DND-41 (cell line): ENCODE results near the gene MYH3.

ENCODE experiments used
- ATAC-seq: fragments of 200-7000 bp; cut with Tn5 transposase; 3 replicates; pipeline ENCODE4 v1.9.1; 2021; ENCODE audit warnings: low read depth; ENCODE audit not compliant: insufficient read depth
- DNase-seq: peaks from one replicate; pipeline ENCODE4 v3.0.0-alpha.2; 2020
- H2AFZ ChIP-seq: 2 replicates; pipeline ENCODE4 v1.6.0; 2012; ENCODE audit warnings: low read depth, low read length
- H3K27ac ChIP-seq: 2 replicates; pipeline ENCODE4 v1.5.1; 2012; ENCODE audit warnings: low read length, inconsistent platforms
- H3K27me3 ChIP-seq: fragments of 200-600 bp; sonication (generic); 2 replicates; pipeline ENCODE4 v1.6.0; 2012; ENCODE audit warnings: low read length, mild to moderate bottlenecking, inconsistent platforms; ENCODE audit not compliant: insufficient read depth, poor library complexity
- H3K36me3 ChIP-seq: 2 replicates; pipeline ENCODE4 v1.5.1; 2012; ENCODE audit warnings: low read length, inconsistent platforms; ENCODE audit not compliant: insufficient read depth
- H3K4me1 ChIP-seq: 2 replicates; pipeline ENCODE4 v1.5.1; 2012; ENCODE audit warnings: mild to moderate bottlenecking, low read length; ENCODE audit not compliant: insufficient read depth
- H3K4me2 ChIP-seq: 2 replicates; pipeline ENCODE4 v1.6.0; 2012; ENCODE audit warnings: mild to moderate bottlenecking, moderate library complexity, low read length, inconsistent platforms; ENCODE audit not compliant: insufficient read depth
- H3K4me3 ChIP-seq, 2 experiments: fragments of 200-600 bp in 1 of 2; shearing (Covaris generic) in 1 of 2; 2 replicates each; pipeline ENCODE4 v1.5.1; 2012 to 2016; ENCODE audit warnings: inconsistent platforms in 2 of 2, low read length in 2 of 2, mild to moderate bottlenecking in 2 of 2, low read depth in 1 of 2, moderate library complexity in 1 of 2
- H3K79me2 ChIP-seq: 2 replicates; pipeline ENCODE4 v1.6.0; 2012; ENCODE audit warnings: low read length, inconsistent platforms; ENCODE audit not compliant: insufficient read depth
- H3K9ac ChIP-seq: 2 replicates; pipeline ENCODE4 v1.6.0; 2012; ENCODE audit warnings: low read depth, mild to moderate bottlenecking, inconsistent platforms, low read length, moderate library complexity
- H3K9me3 ChIP-seq: 2 replicates; pipeline ENCODE4 v1.5.1; 2012; ENCODE audit warnings: low read length, moderate library complexity, mild to moderate bottlenecking, inconsistent platforms; ENCODE audit not compliant: insufficient read depth, severe bottlenecking
- H4K20me1 ChIP-seq: 2 replicates; pipeline ENCODE4 v1.6.0; 2012; ENCODE audit warnings: low read length; ENCODE audit not compliant: insufficient read depth
- EZH2 ChIP-seq: IDR thresholded peaks from 3 replicates; pipeline ENCODE4 v1.6.1; 2012; ENCODE audit warnings: borderline replicate concordance, low read depth, mild to moderate bottlenecking, moderate library complexity, low read length, inconsistent platforms; ENCODE audit not compliant: severe bottlenecking
- TF ChIP-seq, protein P1 (sequence below): IDR thresholded peaks from 2 replicates; pipeline ENCODE4 v1.5.1; 2012; ENCODE audit warnings: borderline replicate concordance, low read length, moderate library complexity, mild to moderate bottlenecking; ENCODE audit not compliant: poor library complexity, severe bottlenecking; ENCODE audit errors: extremely low read depth

The MYH3 gene

DNA sequence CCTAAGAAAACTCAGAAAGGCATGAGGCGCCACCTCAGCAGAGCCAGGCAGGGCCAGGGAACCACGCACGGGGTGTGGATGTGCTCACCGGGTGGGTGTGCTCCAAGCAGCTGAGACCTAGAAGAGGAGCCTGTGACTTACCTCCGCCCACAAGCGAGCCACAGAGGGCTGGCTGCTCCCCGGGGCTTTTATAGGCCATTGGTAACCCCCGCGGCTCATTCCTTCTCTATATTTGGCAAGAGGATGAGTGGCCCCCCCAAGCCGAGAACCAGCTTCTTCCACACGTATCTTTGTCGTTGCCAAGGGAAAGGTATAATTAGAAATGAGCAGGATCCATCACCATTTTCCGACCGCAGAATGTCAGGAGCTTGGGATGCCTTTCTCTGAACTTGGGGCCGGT is at the start of gene MYH3:
MYH3 (minus strand) TSS at position 162 of the 400 bp plus-strand sequence. CDS start 2,245 bp downstream, outside the sequence.
- Histone ChIP-seq H3K36me3 (no peaks in the 10 kb centered on the region), H3K79me2 (no peaks in the 10 kb centered on the region), H3K27ac (no peak within 1 kb of the TSS), H3K9ac (no peak within 1 kb of the TSS), H3K9me3 (no peaks in the 10 kb centered on the region), H3K4me2 (no peak within 1 kb of the TSS), H3K27me3 (no peaks in the 10 kb centered on the region), H3K4me3 (no peak within 1 kb of the TSS), H2AFZ (no peak within 1 kb of the TSS), H4K20me1 (no peaks in the 10 kb centered on the region), H3K4me1 (no peaks in the 10 kb centered on the region)
- DNase-seq: no peak
- TF ChIP-seq EZH2: no peak
- TF ChIP-seq, protein P1, sequence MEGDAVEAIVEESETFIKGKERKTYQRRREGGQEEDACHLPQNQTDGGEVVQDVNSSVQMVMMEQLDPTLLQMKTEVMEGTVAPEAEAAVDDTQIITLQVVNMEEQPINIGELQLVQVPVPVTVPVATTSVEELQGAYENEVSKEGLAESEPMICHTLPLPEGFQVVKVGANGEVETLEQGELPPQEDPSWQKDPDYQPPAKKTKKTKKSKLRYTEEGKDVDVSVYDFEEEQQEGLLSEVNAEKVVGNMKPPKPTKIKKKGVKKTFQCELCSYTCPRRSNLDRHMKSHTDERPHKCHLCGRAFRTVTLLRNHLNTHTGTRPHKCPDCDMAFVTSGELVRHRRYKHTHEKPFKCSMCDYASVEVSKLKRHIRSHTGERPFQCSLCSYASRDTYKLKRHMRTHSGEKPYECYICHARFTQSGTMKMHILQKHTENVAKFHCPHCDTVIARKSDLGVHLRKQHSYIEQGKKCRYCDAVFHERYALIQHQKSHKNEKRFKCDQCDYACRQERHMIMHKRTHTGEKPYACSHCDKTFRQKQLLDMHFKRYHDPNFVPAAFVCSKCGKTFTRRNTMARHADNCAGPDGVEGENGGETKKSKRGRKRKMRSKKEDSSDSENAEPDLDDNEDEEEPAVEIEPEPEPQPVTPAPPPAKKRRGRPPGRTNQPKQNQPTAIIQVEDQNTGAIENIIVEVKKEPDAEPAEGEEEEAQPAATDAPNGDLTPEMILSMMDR: no peak
- ATAC-seq: no peak

DNA sequence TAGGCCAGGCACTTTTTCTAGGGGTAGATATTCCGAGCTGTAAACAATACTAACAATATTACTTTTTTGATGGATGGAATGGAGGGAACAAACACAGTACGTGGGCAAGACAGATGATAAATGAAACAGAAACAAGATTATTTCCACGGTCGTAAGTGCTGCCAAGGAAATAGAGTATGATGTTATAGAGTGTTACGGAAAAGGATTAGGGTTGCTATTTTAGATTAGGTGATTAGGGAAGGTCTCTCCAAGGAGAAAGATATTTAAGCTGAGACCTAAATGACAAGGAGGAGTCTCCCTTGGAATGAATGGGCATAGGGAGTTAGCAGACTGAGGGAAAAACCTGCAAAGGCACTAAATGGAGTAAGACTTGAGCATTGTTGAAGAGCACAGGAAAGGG is 48.6 kb upstream of the MYH3 start:
- H3K4me3 ChIP-seq: no peak overlapping the region
- no peaks in the 10 kb centered on the region for H3K27me3 ChIP-seq
- H3K4me2 ChIP-seq: no peak overlapping the region
- no peaks in the 10 kb centered on the region for H3K9me3 ChIP-seq
- DNase-seq: no peak
- H3K9ac ChIP-seq: no peak overlapping the region
- no peak for ATAC-seq
- no peak overlapping the region for H2AFZ ChIP-seq
- no peak overlapping the region for H3K27ac ChIP-seq
- peaks cover 62% of the 10 kb centered on the region for H3K36me3 ChIP-seq
- peaks cover 19% of the 10 kb centered on the region for H3K4me1 ChIP-seq
- H4K20me1 ChIP-seq: peaks cover 12% of the 10 kb centered on the region
- TF ChIP-seq, protein P1: no peak
- no peak for TF ChIP-seq EZH2
- H3K79me2 ChIP-seq: peaks cover 50% of the 10 kb centered on the region

DNA sequence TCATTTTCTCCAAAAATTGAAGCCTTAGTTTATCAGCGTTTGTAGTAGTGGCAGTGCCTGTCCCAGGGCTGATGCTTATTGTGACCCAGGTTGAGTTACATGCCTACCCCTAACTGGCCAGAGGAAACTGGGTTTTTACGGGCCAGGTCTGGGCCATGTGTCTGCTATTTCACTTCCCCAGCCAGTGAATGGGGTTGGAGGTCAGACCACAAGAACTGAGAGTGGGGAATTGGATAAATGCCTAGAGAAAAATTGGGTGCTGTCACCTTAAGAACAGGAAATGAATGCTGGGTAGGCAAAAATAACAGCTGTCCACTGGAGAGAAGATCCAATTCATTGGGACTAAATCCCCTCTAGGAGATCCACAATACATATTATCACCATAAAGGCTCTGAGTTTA is 45.5 kb upstream of the MYH3 start:
- no peak overlapping the region for H3K9ac ChIP-seq
- H3K9me3 ChIP-seq: no peaks in the 10 kb centered on the region
- no peak overlapping the region for H2AFZ ChIP-seq
- H3K4me3 ChIP-seq: no peak overlapping the region
- DNase-seq (no peak), ATAC-seq (no peak)
- peaks cover 44% of the 10 kb centered on the region for H3K4me1 ChIP-seq
- no peak overlapping the region for H3K4me2 ChIP-seq
- no peaks in the 10 kb centered on the region; the same call in none of the 2 replicates for H4K20me1 ChIP-seq
- no peak for TF ChIP-seq EZH2
- peaks cover 79% of the 10 kb centered on the region for H3K79me2 ChIP-seq
- no peaks in the 10 kb centered on the region for H3K27me3 ChIP-seq
- H3K27ac ChIP-seq: peak overlapping the region; percentile 24; the same call in 1 of the 2 replicates
- H3K36me3 ChIP-seq: peaks cover 35% of the 10 kb centered on the region

DNA sequence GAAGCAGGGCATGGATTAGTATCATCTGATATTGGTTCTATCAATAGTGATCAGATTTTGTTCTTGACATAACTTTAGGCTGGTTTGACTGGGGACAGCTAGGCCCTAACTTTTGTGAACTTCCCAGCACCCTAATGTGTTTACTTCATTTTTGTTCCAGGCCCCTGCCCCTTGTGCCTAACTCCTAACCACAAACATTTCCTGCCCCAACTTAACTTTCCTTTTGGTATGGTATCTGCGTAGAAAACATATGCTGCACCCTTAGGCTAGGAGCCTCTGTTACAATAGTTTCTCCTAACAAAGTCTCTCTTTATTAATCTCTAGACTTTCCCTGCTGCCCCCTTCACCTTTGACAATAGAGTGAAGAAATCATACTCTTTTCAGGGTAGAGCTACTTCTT is 42.7 kb upstream of the MYH3 start:
- Histone ChIP-seq H3K9ac (peak overlapping the region; percentile 92), H3K4me2 (peak overlapping the region; percentile 74), H3K27ac (peak overlapping the region; percentile 85), H3K4me3 (peak overlapping the region in 1 of 2 experiments; percentile 43; a peak in 2 of 4 replicates), H2AFZ (peak overlapping the region; percentile 43), H3K27me3 (no peaks in the 10 kb centered on the region), H3K79me2 (peaks cover 97% of the 10 kb centered on the region), H4K20me1 (no peaks in the 10 kb centered on the region; the same call in none of the 2 replicates), H3K4me1 (peaks cover 62% of the 10 kb centered on the region), H3K36me3 (peaks cover 18% of the 10 kb centered on the region), H3K9me3 (no peaks in the 10 kb centered on the region)
- TF ChIP-seq, protein P1: no peak
- TF ChIP-seq EZH2: no peak
- DNase-seq (peak; percentile 54), ATAC-seq (peak; percentile 55)
